Measurements from ENCODE around the gene A2M. TPM values are rescaled to one million over a fixed set of nuclear protein-coding genes. Genes with fewer than 3 reads are reported as not detected.

The A2M gene
- total and polyA plus RNA-seq, 2 donors (not counting 1 experiment from before 2014, with no cell fraction given): 0.04 TPM; not detected in 1

GRCh38 chr12:9037431-9037830 lies 78.3 kb downstream of the A2M start:
- no peaks in the 10 kb centered on the region for H4K20me1 ChIP-seq (ENCODE audit: control insufficient read depth, insufficient read depth, low read length, poor library complexity, severe bottlenecking)
- no peaks in the 10 kb centered on the region for H3K4me1 ChIP-seq (ENCODE audit: control insufficient read depth in 2 of 2, insufficient read depth in 2 of 2, low read length in 2 of 2)
- Mint-ChIP-seq H3K27ac (no peak overlapping the region), H3K27me3 (no peaks in the 10 kb centered on the region), H3K4me1 (no peaks in the 10 kb centered on the region), H3K4me3 (no peak overlapping the region), H3K9me3 (ENCODE audit: insufficient read depth) (no peaks in the 10 kb centered on the region)
- DNase-seq (no peak), ATAC-seq (ENCODE audit: low read depth) (no peak)
- no peak overlapping the region for H3K9ac ChIP-seq (ENCODE audit: low read length)
- H3K9me3 ChIP-seq (ENCODE audit: control extremely low read depth in 1 of 3, control insufficient read depth in 2 of 3, insufficient read depth in 1 of 3, low read length in 2 of 3): peaks cover 0 to 3% (median 0%) of the 10 kb centered on the region in 3 donors
- no peak overlapping the region for H2AFZ ChIP-seq (ENCODE audit: insufficient read depth, low read depth, low read length, poor library complexity, severe bottlenecking)
- WGBS (ENCODE audit: insufficient coverage): no CpG with 5 or more reads among the region's 3 CpGs
- no peaks in the 10 kb centered on the region for H3K79me2 ChIP-seq (ENCODE audit: control insufficient read depth, insufficient read depth, low read length)
- no peak overlapping the region for H3K4me2 ChIP-seq (replicated peaks; ENCODE audit: low read depth, low read length, poor library complexity, severe bottlenecking)
- CTCF ChIA-PET: interaction anchor here (0.8 to 3.5 kb wide), 11 partner anchors 10 to 493 kb away, joined by 3 to 33 read pairs (median 7); partner anchors contain the start of gene PHC1
- no peak overlapping the region for H3K27ac ChIP-seq (ENCODE audit: low read length in 2 of 2)
- TF ChIP-seq CTCF (IDR thresholded peaks at IDR 0.05) (no peak), EZH2 (IDR thresholded peaks at IDR 0.05; ENCODE audit: borderline replicate concordance, insufficient read depth, low read depth, low read length, poor library complexity, severe bottlenecking) (no peak)
- POLR2A ChIA-PET: no interaction called here
- H3K4me3 ChIP-seq (ENCODE audit: control extremely low read depth in 1 of 5, extremely low read depth in 1 of 5, insufficient read depth in 1 of 5, low read depth in 2 of 5, low read length in 4 of 5): no peak overlapping the region
- intact Hi-C loops (cut with micrococcal nuclease): loop anchor here (10.0 kb wide), 1 partner anchor 123 kb away; the partner anchor contains the start of gene PHC1
- H3K27me3 ChIP-seq (replicated peaks in 1 of 4; ENCODE audit: control extremely low read depth in 1 of 4, control insufficient read depth in 3 of 4, insufficient read depth in 4 of 4, low read length in 3 of 4): no peaks in the 10 kb centered on the region
- H3K36me3 ChIP-seq (replicated peaks in 1 of 2; ENCODE audit: control extremely low read depth in 1 of 2, control insufficient read depth in 1 of 2, extremely low read depth in 1 of 2, insufficient read depth in 2 of 2, low read length in 1 of 2): no peaks in the 10 kb centered on the region

DNA sequence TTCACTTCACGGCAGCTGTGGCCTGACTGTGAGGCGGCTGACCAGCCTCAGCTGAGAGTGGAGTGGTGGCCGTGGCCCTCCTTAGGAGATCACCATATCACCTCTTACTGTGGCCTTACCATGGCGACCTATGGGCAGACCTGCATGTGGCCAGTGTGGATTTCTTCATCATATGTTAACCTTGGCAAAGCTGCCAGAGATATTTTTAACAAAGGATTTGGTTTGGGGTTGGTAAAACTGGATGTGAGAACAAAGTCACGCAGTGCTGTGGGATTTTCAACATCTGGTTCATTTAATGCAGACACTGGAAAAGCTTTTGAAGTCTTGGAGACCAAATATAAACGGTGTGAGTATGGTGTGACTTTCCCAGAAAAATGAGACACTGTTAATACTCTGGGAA lies 79.5 kb downstream of the A2M start:
- H3K4me3 Mint-ChIP-seq: no peak overlapping the region
- intact Hi-C loops (cut with micrococcal nuclease): loop anchor here (10.0 kb wide), 1 partner anchor 121 kb away; the partner anchor contains the start of gene PHC1
- H2AFZ ChIP-seq (ENCODE audit: insufficient read depth, low read depth, low read length, poor library complexity, severe bottlenecking): no peak overlapping the region
- H3K79me2 ChIP-seq (ENCODE audit: control insufficient read depth, insufficient read depth, low read length): no peaks in the 10 kb centered on the region
- no peaks in the 10 kb centered on the region for H3K4me1 ChIP-seq (ENCODE audit: control insufficient read depth in 2 of 2, insufficient read depth in 2 of 2, low read length in 2 of 2)
- H3K27me3 Mint-ChIP-seq: no peaks in the 10 kb centered on the region
- no peak overlapping the region for H3K9ac ChIP-seq (ENCODE audit: low read length)
- ChIA-PET POLR2A (no interaction called here), CTCF (interaction anchor here (0.8 to 3.5 kb wide), 5 partner anchors 13 to 358 kb away, joined by 3 to 33 read pairs (median 10); no protein-coding TSS in a partner anchor)
- no peak overlapping the region for H3K27ac ChIP-seq (ENCODE audit: low read length in 2 of 2)
- ATAC-seq (ENCODE audit: low read depth): no peak
- no peak overlapping the region for H3K4me2 ChIP-seq (replicated peaks; ENCODE audit: low read depth, low read length, poor library complexity, severe bottlenecking)
- no peak overlapping the region for H3K4me3 ChIP-seq (ENCODE audit: control extremely low read depth in 1 of 5, extremely low read depth in 1 of 5, insufficient read depth in 1 of 5, low read depth in 2 of 5, low read length in 4 of 5)
- H3K4me1 Mint-ChIP-seq: no peaks in the 10 kb centered on the region
- H3K9me3 ChIP-seq (ENCODE audit: control extremely low read depth in 1 of 3, control insufficient read depth in 2 of 3, insufficient read depth in 1 of 3, low read length in 2 of 3): peaks cover 0 to 3% (median 0%) of the 10 kb centered on the region in 3 donors
- H3K9me3 Mint-ChIP-seq (ENCODE audit: insufficient read depth): no peaks in the 10 kb centered on the region
- H3K36me3 ChIP-seq (replicated peaks in 1 of 2; ENCODE audit: control extremely low read depth in 1 of 2, control insufficient read depth in 1 of 2, extremely low read depth in 1 of 2, insufficient read depth in 2 of 2, low read length in 1 of 2): no peaks in the 10 kb centered on the region
- no peak overlapping the region for H3K27ac Mint-ChIP-seq
- H4K20me1 ChIP-seq (ENCODE audit: control insufficient read depth, insufficient read depth, low read length, poor library complexity, severe bottlenecking): no peaks in the 10 kb centered on the region
- H3K27me3 ChIP-seq (replicated peaks in 1 of 4; ENCODE audit: control extremely low read depth in 1 of 4, control insufficient read depth in 3 of 4, insufficient read depth in 4 of 4, low read length in 3 of 4): no peaks in the 10 kb centered on the region
- TF ChIP-seq EZH2 (IDR thresholded peaks at IDR 0.05; ENCODE audit: borderline replicate concordance, insufficient read depth, low read depth, low read length, poor library complexity, severe bottlenecking) (no peak), CTCF (IDR thresholded peaks at IDR 0.05) (no peak)
- no peak for DNase-seq
- WGBS (ENCODE audit: insufficient coverage): 95% methylated on average over 4 of the region's 6 CpGs
